Vagina (tissue), 2 donors: Measurements from ENCODE around the gene RPTOR. TPM values are rescaled to one million over a fixed set of nuclear protein-coding genes. Genes with fewer than 3 reads are reported as not detected.

Source experiments
- DNase-seq, 2 donors: peaks; one replicate each; pipeline ENCODE4 v3.0.0-alpha.2; 2017; ENCODE audit errors: extremely low spot score in 2 of 2
- H3K27ac ChIP-seq: fragments of 200-600 bp; sonication (generic); one replicate; pipeline ENCODE4 v1.5.1; 2019
- H3K27me3 ChIP-seq: fragments of 200-600 bp; sonication (generic); one replicate; pipeline ENCODE4 v1.5.1; 2019
- H3K36me3 ChIP-seq, 2 donors: fragments of 200-600 bp; sonication (generic); one replicate each; pipeline ENCODE4 v1.5.1; 2017 to 2019
- H3K4me1 ChIP-seq: fragments of 200-600 bp; sonication (generic); one replicate; pipeline ENCODE4 v1.5.1; 2019
- H3K4me3 ChIP-seq, 2 donors: fragments of 200-600 bp; sonication (generic); 1 replicate in 1 of 2; 2 replicates in 1 of 2; pipeline ENCODE4 v1.5.1; 2016 to 2019
- H3K9me3 ChIP-seq: fragments of 200-600 bp; sonication (generic); one replicate; pipeline ENCODE4 v1.5.1; 2019
- POLR2A ChIP-seq, 2 donors: fragments of 450-650 bp; IDR thresholded peaks; one replicate each; pipeline ENCODE4 v1.6.1; 2017; ENCODE audit warnings: antibody characterized with exemption in 2 of 2, mild to moderate bottlenecking in 2 of 2, moderate library complexity in 2 of 2
- POLR2AphosphoS5 ChIP-seq, 2 donors: sonication (generic); formaldehyde crosslinking; IDR thresholded peaks; one replicate each; pipeline ENCODE4 v1.9.0; 2017; ENCODE audit warnings: antibody characterized with exemption in 2 of 2, mild to moderate bottlenecking in 2 of 2, low read depth in 1 of 2; ENCODE audit not compliant: insufficient read depth in 1 of 2
- intact Hi-C: fragments of 100-400 bp; cut with DNase I; formaldehyde crosslinking; loops from one replicate; pipeline ENCODE4 v1.15.1; 2023
- total RNA-seq: library from RNA; depleted of rRNA; stranded (reverse); fragments of >200 nt; gene quantifications from one replicate; pipeline ENCODE4 v1.2.3, GENCODE V29; 2016
- TF ChIP-seq, protein P1 (sequence below), 3 experiments: fragments of 450-650 bp in 2 of 3; fragments of 200-600 bp in 1 of 3; sonication (generic) in 1 of 3; IDR thresholded peaks; one replicate each; pipeline ENCODE4 v1.5.1; 2017 to 2019; ENCODE audit warnings: antibody characterized with exemption in 3 of 3, mild to moderate bottlenecking in 2 of 3, moderate library complexity in 2 of 3

RPTOR gene
- total RNA-seq, 1 donor from 2014 or later = 38.3 TPM

DNA sequence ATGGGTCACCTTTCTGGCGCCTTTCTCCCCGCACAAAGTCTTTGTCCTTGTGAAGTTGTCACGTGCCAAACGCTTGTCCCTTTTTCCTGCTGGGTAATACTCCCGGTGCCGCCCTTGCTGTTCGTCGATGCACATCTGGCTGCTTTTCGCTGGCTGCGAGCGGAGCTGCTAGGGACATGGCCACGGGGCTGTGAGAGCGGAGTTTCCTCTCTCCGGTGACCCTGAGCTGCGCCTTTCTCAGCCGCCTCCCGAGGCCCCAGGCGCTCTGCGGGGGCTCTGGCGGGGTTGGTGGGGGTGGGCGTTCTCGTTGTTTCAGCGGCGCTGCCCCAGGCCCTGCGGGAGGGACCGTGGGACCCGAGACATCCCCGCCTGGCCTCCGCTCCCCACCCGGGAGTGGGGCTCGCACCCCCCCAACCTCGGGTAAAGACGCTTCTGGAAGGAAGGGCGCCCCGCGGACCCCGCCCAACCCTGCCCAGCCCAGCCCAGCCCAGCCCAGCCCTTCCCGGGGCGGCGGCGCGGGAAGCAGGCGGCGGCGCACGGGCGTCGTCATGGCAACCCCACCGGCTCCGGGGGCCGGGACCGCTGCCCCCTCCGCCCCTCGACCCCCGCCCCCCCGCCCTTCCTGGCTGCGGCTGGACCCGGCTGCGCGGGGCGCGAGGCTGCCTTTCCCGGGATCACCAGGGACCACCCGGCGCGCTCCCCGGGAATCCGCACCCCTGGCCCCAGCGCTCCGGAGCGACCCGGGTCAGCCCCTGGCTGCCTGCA is 459.3 kb downstream of the RPTOR start:
- intact Hi-C loops = loop anchor here (10.0 kb wide), 1 partner anchor 191 kb away; no protein-coding TSS in a partner anchor
- TF ChIP-seq, protein P1, sequence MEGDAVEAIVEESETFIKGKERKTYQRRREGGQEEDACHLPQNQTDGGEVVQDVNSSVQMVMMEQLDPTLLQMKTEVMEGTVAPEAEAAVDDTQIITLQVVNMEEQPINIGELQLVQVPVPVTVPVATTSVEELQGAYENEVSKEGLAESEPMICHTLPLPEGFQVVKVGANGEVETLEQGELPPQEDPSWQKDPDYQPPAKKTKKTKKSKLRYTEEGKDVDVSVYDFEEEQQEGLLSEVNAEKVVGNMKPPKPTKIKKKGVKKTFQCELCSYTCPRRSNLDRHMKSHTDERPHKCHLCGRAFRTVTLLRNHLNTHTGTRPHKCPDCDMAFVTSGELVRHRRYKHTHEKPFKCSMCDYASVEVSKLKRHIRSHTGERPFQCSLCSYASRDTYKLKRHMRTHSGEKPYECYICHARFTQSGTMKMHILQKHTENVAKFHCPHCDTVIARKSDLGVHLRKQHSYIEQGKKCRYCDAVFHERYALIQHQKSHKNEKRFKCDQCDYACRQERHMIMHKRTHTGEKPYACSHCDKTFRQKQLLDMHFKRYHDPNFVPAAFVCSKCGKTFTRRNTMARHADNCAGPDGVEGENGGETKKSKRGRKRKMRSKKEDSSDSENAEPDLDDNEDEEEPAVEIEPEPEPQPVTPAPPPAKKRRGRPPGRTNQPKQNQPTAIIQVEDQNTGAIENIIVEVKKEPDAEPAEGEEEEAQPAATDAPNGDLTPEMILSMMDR (IDR thresholded peaks at IDR 0.05) = no peak
- TF ChIP-seq POLR2AphosphoS5 (IDR thresholded peaks at IDR 0.05; ENCODE audit: insufficient read depth in 1 of 2, low read depth in 1 of 2) = no peak
- TF ChIP-seq POLR2A (IDR thresholded peaks at IDR 0.05) = no peak
- H3K9me3 ChIP-seq = no peaks in the 10 kb centered on the region
- H3K4me1 ChIP-seq = peaks cover 31% of the 10 kb centered on the region
- DNase-seq = no peak
- H3K27me3 ChIP-seq = no peaks in the 10 kb centered on the region
- H3K4me3 ChIP-seq = peak overlapping the region; percentile 29 to 47
- no peak overlapping the region for H3K27ac ChIP-seq
- H3K36me3 ChIP-seq = peaks cover 0 to 12% of the 10 kb centered on the region in 2 donors

DNA sequence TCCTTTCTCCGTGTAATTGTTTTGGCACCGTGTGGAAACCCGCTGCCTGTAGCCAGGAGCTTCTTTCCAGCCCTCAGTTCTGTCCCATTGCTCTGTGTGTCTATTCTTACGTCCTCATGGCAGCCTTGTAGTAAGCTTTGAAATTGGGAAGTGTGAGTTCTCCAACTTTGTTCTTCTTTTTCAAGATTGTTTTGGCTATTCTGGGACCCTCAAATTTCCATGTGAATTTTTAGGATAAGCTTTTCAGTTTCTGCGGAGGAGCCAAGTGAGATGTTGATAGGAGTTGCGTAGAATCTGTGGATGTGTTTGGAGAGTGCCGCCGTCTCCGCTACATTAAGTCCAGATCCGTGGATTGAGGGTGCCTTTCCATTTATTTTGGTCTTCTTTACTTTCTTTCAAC is 462.3 kb downstream of the RPTOR start:
- H3K4me3 ChIP-seq = no peak overlapping the region
- H3K27ac ChIP-seq = no peak overlapping the region
- no peaks in the 10 kb centered on the region for H3K27me3 ChIP-seq
- TF ChIP-seq, protein P1 (IDR thresholded peaks at IDR 0.05) = no peak
- H3K9me3 ChIP-seq = no peaks in the 10 kb centered on the region
- no peaks in the 10 kb centered on the region for H3K36me3 ChIP-seq
- no peak for DNase-seq
- H3K4me1 ChIP-seq = peaks cover 29% of the 10 kb centered on the region
- intact Hi-C loops = loop anchor here (10.0 kb wide), 1 partner anchor 188 kb away; no protein-coding TSS in a partner anchor

DNA sequence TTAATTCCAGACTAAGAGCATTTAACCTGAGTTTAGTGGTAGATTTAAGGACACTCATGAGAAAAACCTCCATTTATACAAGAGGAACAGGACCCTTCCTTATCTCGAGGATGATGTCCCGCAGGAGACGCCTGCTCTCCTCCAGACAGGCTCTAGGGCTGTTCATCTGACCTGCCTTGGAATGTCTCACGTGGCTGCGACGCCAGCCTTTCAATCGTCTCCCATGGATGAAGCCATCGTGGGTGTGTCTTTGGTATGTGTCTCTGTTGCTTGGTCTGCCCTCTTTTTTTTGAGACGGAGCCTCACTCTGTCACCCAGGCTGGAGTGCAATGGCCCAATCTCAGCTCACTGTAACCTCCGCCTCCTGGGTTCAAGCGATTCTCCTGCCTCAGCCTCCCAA is 463.5 kb downstream of the RPTOR start:
- no peak overlapping the region for H3K27ac ChIP-seq
- peaks cover 16% of the 10 kb centered on the region for H3K4me1 ChIP-seq
- no peak for DNase-seq
- no peaks in the 10 kb centered on the region for H3K36me3 ChIP-seq
- no peak for TF ChIP-seq POLR2AphosphoS5 (IDR thresholded peaks at IDR 0.05; ENCODE audit: insufficient read depth in 1 of 2, low read depth in 1 of 2)
- TF ChIP-seq POLR2A (IDR thresholded peaks at IDR 0.05) = no peak
- TF ChIP-seq, protein P1 (IDR thresholded peaks at IDR 0.05) = no peak
- no peaks in the 10 kb centered on the region for H3K9me3 ChIP-seq
- no peak overlapping the region for H3K4me3 ChIP-seq
- no peaks in the 10 kb centered on the region for H3K27me3 ChIP-seq
- intact Hi-C loops = loop anchor here (10.0 kb wide), 1 partner anchor 187 kb away; no protein-coding TSS in a partner anchor

DNA sequence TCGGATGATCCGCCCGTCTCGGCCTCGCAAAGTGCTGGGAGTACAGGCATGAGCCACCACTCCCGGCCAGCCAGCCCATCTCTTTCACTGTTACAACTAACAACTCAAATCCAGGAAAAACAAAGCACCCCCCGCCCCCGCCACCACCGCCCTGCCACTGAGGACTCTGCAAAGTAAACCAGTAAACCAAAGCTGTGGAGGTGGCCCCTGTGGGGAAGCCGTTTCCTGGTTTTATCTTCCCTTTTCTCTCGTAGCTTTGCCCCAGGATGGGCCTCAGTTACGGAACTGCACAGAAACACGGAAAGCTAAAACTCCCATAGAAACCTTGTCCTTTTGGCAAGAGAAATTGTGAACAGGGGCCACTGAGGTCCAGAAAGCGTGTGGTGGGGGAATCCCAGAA is 464.5 kb downstream of the RPTOR start:
- TF ChIP-seq POLR2AphosphoS5 (IDR thresholded peaks at IDR 0.05; ENCODE audit: insufficient read depth in 1 of 2, low read depth in 1 of 2) = no peak
- TF ChIP-seq, protein P1 (IDR thresholded peaks at IDR 0.05) = no peak
- H3K4me1 ChIP-seq = peaks cover 7% of the 10 kb centered on the region
- no peaks in the 10 kb centered on the region for H3K27me3 ChIP-seq
- intact Hi-C loops = loop anchor here (10.0 kb wide), 1 partner anchor 186 kb away; no protein-coding TSS in a partner anchor
- no peak for DNase-seq
- no peak overlapping the region for H3K4me3 ChIP-seq
- H3K9me3 ChIP-seq = no peaks in the 10 kb centered on the region
- no peaks in the 10 kb centered on the region for H3K36me3 ChIP-seq
- no peak overlapping the region for H3K27ac ChIP-seq

DNA sequence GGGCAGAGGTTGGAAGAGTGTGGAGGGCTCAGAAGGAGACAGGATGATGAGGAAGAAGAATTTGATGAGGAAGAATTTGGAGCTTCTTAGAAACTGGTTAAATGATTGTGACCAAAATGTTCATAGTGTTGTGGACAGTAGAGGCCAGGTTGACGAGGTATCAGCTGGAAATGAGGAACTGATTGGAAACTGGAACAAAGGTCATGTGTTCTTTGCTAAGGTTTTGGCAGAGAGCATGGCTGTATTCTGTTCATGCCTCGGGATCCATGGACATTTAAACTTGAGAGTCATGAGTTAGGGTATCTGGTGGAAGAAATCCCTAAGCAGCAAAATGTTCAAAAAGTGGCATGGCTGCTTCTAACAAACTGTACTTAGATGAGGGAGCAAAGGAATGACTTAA is 466.3 kb downstream of the RPTOR start:
- no peaks in the 10 kb centered on the region for H3K27me3 ChIP-seq
- no peaks in the 10 kb centered on the region for H3K36me3 ChIP-seq
- H3K4me3 ChIP-seq = no peak overlapping the region
- no peak overlapping the region for H3K27ac ChIP-seq
- no peaks in the 10 kb centered on the region for H3K9me3 ChIP-seq
- no peaks in the 10 kb centered on the region for H3K4me1 ChIP-seq
- no peak for DNase-seq
- intact Hi-C loops = no loop called here
- TF ChIP-seq, protein P1 (IDR thresholded peaks at IDR 0.05) = no peak
- TF ChIP-seq POLR2AphosphoS5 (IDR thresholded peaks at IDR 0.05; ENCODE audit: insufficient read depth in 1 of 2, low read depth in 1 of 2) (no peak), POLR2A (IDR thresholded peaks at IDR 0.05) (no peak)
